Mononuclear cell (primary cell): Measurements from ENCODE around the gene CLRN2. TPM values are rescaled to one million over a fixed set of nuclear protein-coding genes. Genes with fewer than 3 reads are reported as not detected.
A peak's percentile ranks its signal among the peaks of the same experiment; 100 is the strongest.

Experiments used
- H3K27me3 ChIP-seq: 2 replicates; pipeline ENCODE4 v1.6.0; 2011; ENCODE audit warnings: low read length, control low read depth; ENCODE audit not compliant: insufficient read depth
- H3K4me1 ChIP-seq: 2 replicates; pipeline ENCODE4 v1.5.1; 2011; ENCODE audit warnings: mild to moderate bottlenecking, low read length, control low read depth; ENCODE audit not compliant: insufficient read depth
- H3K4me3 ChIP-seq: 2 replicates; pipeline ENCODE4 v1.5.1; 2011; ENCODE audit warnings: mild to moderate bottlenecking, low read length, moderate library complexity
- H3K9me3 ChIP-seq: 2 replicates; pipeline ENCODE4 v1.5.1; 2011; ENCODE audit warnings: low read depth, mild to moderate bottlenecking, control low read depth, low read length
- total RNA-seq: library from RNA; depleted of rRNA; stranded (reverse); fragments of >200 nt; gene quantifications from one replicate; pipeline ENCODE4 v1.2.3, GENCODE V29; 2012

The CLRN2 gene
- total RNA-seq, 1 donor: not detected

DNA sequence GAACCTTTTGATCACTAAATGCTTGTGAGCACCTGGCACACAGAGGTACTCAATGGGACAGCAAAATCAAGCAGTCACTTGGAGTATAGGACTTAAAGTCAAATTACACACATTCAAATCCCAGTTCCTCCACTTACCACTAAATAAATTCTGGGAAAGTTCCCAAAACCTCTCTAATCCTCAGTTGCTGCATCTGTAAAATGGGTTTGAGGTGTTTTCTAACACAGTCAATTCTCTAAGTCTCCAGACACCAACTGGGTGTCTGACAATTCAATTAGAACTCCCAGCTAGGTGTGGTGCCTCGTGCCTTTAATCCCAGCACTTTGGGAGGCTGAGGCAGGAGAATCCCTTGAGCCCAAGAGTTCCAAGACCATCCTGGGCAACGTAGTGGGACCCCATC lies 22.1 kb upstream of the CLRN2 start:
- Histone ChIP-seq H3K4me1 (no peaks in the 10 kb centered on the region), H3K27me3 (no peaks in the 10 kb centered on the region), H3K9me3 (no peaks in the 10 kb centered on the region), H3K4me3 (no peak overlapping the region)

DNA sequence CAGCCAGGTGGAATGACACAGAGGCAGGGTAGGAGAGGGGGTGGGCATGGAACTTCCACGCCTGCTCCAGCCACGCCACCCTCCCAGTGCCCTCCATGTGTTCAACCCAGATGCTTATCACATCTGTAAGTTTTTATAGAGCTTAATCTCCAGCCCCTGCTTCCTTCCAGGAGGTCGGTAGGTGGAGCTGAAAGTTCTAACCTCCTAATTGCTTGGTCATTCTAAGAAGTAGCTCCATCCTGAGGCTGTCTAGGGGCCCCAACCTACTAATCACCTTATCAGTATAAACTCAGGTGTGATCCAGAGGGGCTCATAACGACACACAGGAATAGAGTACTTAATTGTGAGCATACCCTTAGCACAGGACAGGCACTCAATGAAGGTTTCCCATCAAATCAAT lies 21.3 kb upstream of the CLRN2 start:
- H3K9me3 ChIP-seq: no peaks in the 10 kb centered on the region
- H3K4me3 ChIP-seq: no peak overlapping the region
- no peaks in the 10 kb centered on the region for H3K4me1 ChIP-seq
- H3K27me3 ChIP-seq: no peaks in the 10 kb centered on the region

DNA sequence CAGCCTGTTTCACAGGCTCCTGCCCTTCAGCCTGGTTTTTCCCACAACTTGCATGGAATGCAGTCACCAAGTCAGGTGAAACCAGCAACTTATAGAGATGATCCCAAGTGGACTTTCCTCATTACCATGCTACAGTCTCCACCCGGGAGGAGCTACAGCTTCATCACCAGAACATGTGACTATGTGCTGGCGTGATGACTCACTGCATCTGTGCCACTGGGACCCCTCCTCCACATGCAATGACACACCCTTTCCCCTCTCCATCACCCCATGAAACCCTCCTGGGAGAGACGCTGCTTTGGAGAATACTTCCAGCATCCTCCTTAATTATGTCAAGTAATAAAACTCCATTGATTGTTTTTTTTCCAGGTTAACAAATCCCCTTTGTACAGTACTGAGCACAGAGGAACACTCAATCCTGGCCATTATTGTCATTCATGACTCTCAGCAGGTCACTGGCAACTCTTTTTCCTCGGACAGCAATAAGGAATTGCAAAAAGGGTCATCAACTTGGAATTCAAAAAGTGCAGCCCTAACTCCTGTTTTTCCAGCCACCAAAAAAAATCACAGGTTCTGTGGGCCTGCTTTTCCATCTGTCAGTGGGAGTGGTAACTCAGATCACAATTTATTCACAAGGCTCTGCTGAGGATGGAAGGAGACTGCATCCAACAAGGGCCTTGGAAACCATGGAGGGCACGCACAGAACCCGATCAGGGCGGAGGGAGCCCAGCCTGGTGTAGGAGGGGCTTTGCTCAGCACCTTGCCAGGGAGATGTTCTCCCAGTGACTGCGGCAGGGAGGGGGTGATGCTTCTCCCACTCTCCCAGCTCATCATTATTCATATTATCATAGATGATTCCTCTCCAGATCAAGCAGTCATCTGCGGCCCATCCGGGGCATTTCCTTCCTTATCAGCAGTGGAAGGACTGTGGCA lies 20.4 kb upstream of the CLRN2 start:
- H3K27me3 ChIP-seq: no peaks in the 10 kb centered on the region
- H3K4me3 ChIP-seq: no peak overlapping the region
- H3K9me3 ChIP-seq: no peaks in the 10 kb centered on the region
- H3K4me1 ChIP-seq: no peaks in the 10 kb centered on the region

DNA sequence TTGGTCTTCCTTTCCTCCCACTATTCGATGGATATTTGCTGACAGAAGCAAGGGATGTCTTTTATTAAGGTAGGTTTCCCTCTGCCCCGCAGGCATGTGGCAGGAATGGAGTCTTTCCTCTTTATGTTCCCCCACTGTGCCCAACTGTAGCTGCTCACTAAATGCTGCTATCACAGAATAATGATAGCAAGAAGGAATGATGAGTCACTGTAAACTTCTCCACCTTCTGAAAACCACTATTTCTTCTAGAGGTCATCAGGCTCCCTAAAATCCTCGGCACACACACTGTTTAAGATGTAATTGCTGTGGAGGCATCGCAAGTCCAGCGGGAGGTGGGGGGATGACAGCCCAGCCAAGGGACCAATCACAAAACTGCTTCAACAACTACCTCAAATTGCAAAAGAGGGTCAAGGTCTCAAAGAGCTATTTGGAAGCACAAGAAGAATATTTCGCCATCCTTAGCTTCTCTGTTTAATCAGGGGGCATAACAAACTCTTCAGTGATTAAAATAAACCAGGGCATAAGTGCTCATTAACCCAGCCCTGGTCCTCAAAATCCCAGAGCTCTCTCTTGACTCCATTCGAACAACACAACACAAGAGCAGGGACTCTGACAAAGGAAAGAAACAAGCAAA lies 17.0 kb upstream of the CLRN2 start:
- no peaks in the 10 kb centered on the region for H3K4me1 ChIP-seq
- no peaks in the 10 kb centered on the region for H3K27me3 ChIP-seq
- H3K4me3 ChIP-seq: no peak overlapping the region
- H3K9me3 ChIP-seq: no peaks in the 10 kb centered on the region

DNA sequence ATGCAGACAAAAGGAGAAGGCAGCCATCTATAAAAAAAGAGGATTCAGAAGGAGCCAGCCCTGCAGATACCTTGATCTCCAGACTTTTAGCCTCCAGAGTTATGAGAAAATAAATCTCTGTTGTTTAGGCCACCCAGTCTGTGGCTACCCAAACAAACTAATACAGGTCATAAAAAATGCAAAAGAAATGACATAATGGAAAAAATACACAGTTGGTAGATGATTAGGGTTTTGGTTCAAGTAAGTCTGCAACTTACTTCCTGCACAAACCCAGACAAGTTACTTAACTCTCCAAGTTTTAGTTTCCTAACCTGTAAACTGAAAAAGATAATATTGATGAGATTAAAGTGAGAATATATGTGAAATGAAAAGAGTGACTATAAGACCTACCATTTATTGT lies 14.4 kb upstream of the CLRN2 start:
- H3K4me3 ChIP-seq: no peak overlapping the region
- H3K4me1 ChIP-seq: no peaks in the 10 kb centered on the region
- H3K9me3 ChIP-seq: no peaks in the 10 kb centered on the region
- H3K27me3 ChIP-seq: no peaks in the 10 kb centered on the region

DNA sequence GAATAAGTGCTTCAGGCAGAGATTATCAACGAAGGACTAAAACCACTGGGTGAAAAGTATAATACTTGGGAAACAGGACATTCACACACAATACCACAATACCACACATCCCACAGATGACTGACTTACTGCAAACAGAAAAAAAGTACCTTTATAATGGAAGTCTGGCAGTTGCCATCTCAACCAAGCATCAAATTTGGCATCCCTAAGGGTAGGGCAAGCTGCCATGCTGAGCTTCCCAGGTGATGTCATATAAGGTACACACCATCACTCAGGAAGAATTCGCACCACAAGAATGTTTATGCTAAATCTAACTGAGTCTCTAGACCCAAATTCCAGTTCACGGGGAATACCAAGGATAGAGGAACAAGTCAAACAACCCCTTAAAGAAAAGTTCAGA lies 12.2 kb upstream of the CLRN2 start:
- no peaks in the 10 kb centered on the region for H3K27me3 ChIP-seq
- no peaks in the 10 kb centered on the region for H3K9me3 ChIP-seq
- H3K4me3 ChIP-seq: no peak overlapping the region
- H3K4me1 ChIP-seq: no peaks in the 10 kb centered on the region

DNA sequence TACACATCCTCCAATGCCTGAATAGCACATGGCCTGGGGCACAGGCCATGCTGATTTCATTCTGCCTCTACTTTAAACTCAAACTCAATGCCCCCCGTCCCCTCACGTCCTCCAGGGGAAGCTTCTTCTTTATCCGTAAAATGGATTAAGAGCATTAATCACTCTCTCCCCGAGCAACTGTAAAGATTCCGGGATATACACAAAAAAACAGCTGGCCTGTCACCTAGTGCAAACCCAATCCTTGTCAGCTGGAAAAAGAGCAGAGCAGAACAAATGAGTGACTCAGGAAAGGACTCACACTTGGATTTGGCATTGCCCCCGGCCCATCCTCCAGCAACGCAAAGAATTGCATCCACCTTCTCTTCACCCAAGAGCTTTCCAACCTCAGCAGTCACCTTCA lies 10.9 kb upstream of the CLRN2 start:
- no peak overlapping the region for H3K4me3 ChIP-seq
- no peaks in the 10 kb centered on the region for H3K9me3 ChIP-seq
- no peaks in the 10 kb centered on the region for H3K27me3 ChIP-seq
- H3K4me1 ChIP-seq: no peaks in the 10 kb centered on the region

DNA sequence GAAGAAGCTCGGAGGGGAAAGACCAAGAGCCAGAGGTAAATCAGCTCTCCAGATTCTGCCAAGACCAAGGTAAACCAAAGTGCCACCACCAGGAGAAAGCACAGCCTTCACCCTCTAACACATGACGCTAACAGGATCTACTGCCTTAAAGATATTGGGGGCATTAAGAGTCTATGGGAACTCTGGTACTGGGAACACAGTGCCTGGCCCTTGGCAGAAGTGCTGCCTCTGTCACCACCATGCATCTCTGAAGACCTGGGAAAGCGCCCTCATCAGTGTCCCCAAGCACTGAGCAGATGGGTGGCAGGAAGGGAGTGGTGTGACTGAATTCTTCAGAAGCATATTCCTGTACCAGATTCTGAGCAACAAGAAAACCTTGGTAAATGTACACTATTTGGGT lies 4.4 kb upstream of the CLRN2 start:
- Histone ChIP-seq H3K4me1 (peaks cover 18% of the 10 kb centered on the region), H3K27me3 (no peaks in the 10 kb centered on the region), H3K9me3 (no peaks in the 10 kb centered on the region), H3K4me3 (no peak overlapping the region)

DNA sequence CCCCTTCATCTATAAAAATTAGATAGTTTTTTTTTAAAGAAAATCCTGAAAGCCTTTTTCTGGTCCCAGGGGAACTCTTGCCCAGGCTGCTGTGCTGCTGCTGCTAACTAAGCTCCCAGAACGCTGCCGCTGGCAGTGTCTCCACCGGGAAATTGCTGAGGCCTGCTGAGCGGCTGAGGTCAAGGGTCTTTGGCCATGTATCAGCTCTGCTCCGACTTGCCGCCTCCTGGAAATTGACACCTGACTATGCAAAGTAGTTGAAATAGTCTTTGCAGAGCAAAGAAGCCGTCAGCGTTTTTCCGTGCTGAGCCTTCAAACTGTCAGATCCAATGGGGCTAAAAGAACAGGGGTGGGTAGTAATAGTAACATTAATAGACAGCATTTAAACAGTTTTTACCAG lies 3.9 kb upstream of the CLRN2 start:
- no peaks in the 10 kb centered on the region for H3K9me3 ChIP-seq
- H3K4me3 ChIP-seq: peak overlapping the region; percentile 55

DNA sequence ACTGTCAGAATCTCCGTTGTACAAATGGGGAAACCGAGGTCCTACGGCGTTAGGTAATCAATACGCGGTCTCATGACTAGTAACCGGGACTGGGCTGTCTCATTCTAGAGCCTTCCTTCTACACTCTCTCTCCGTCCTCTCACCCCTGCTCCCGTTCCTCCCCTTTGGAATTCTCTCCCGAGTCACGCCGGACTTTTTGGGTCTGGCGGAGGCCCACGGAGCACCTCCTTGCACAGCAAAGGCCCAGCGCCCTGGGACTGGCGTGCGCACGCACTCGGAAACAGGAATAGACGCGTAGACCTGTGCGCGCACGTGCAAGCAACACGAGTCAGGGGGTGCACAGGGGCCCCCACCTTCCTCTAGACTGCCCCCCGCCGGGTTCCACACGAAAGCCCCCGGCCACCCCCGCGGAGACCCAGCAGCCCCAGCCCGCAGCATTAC lies 3.4 kb upstream of the CLRN2 start:
- Histone ChIP-seq H3K4me1 (peaks cover 18% of the 10 kb centered on the region), H3K9me3 (no peaks in the 10 kb centered on the region), H3K4me3 (peak overlapping the region; percentile 55), H3K27me3 (no peaks in the 10 kb centered on the region)

More for the DNA sequence above, 3.9 kb upstream of the CLRN2 start:
- H3K27me3 ChIP-seq: no peaks in the 10 kb centered on the region
- H3K4me1 ChIP-seq: peaks cover 18% of the 10 kb centered on the region

DNA sequence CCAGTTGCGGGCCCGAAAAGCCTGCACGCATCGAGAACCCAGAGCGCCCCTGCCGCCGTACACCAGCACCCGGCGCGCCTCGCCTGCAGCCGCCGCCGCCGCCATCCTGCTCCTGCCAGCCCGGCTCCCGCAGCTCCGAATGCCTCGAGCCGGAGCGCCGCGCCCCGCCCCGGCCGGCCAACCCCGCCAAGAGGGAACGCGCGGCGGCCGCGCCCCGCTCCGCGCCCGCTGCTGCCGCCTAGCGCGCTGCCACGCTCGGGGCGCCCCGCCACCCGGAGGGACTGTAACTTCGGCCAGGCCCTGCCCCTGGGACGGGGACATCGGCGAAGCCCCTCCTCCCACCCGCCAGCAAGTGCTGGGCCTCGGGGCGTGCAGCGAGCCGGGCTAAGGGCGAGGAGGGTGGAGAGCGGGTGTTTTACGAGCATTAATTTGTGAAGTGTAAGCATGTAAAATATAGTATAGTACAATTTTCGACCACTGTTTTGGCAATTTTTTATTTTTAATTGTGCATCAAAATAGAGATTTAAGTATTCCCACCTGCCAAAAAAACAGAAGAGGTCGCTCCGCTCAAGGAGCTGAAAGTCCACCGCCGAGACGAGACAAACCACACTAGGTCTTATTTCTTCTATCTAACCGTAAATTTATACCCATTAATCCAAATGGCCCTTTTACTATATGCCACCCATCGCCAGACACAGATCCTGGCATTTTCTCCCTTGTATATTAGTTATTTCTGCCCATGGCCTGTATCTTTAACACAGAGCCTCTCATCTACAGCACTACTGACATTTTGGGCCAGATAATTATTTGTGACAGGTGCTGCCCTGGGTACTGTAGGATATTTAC lies 2.8 kb upstream of the CLRN2 start, which contains the start of gene QDPR:
Gene QDPR, minus strand, starts transcription at position 141 of the 846 bp plus-strand sequence. Its CDS starts 36 bp downstream, at position 105.
- Histone ChIP-seq H3K27me3 (no peaks in the 10 kb centered on the region), H3K4me3 (peak within 1 kb of the TSS; percentile 55), H3K9me3 (no peaks in the 10 kb centered on the region), H3K4me1 (peaks cover 18% of the 10 kb centered on the region)

DNA sequence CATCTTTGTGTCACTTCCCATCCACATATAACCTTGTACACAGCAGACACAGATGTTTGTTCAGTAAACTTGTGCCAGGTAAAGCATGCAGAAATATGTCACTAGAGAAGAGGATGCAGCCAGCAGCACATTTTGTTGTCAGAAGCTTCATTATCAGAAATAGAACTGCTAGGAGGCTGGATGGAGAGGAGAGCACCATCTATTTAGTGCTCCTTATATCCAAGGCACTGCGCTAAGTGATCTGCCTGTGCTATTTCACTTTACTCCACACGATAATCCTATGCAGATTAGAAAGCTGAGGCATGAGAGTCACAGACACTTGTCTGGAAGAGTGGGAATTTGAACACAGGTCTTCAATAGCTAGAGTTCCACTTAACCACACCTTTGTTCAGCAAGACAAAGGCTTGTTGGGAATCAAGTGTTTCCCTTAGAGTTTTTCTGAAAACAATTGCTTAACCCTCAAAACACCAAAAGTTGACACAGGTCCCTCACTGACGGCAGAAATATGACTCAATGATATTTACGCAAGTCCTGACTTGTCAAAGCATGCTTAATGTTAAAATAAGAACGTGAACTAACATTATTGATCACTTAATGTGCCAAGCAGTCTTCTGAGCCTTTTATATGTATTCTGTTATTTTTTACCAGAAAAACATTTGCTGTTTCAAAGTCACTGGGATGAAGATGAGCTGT lies 1.8 kb upstream of the CLRN2 start:
- Histone ChIP-seq H3K4me3 (no peak overlapping the region), H3K9me3 (no peaks in the 10 kb centered on the region)

DNA sequence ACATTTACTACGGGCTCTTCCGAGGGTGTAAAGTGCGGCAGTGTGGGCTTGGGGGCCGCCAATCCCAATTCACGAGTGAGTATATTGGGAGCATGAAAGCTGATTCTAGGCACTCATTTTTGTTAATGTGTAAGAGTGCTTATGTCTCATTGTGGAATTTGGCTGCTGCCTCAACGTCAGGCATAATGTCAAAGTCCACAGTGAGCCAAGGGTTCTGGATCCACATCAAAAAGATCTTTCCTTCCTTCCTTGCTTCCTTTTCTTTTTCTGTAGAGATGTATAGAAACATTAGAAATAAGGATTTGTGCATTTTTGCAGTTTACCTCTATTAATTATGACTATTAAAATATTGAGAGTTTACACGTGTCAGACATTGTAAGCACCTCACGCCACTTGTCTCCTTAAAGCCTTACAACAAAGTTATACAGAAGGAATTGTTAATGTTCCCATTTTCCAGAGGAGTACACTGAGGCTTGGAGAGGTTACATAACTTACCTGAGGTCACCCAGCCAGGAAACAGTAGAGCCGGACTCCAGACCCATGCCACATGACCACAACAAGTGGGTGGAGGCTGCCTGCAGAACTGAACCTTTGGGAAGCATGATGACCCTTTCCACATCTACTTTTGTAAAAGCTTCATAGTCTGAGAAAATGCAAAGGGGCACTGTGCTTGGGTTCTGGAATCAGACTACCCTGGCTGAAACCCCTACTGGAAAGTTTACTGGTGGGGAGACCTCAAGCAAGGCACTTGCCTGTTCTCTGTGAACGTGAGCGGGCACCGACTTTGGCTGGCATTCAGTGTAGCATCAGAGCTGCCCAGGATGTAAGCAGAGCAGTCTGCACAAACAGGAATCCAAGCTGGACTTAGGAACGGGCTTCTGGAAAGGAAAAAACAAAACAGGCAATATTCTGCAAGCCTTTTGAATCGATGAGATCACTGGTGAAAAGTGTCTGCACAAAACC lies 761 bp downstream of the CLRN2 start:
- Histone ChIP-seq H3K27me3 (peaks cover 3% of the 10 kb centered on the region), H3K4me3 (no peak overlapping the region), H3K9me3 (no peaks in the 10 kb centered on the region), H3K4me1 (peaks cover 16% of the 10 kb centered on the region)

More for the DNA sequence above, 1.8 kb upstream of the CLRN2 start:
- H3K27me3 ChIP-seq: peaks cover 2% of the 10 kb centered on the region
- peaks cover 18% of the 10 kb centered on the region for H3K4me1 ChIP-seq
